ENCODE results near the gene EIF4E3. TPM values are rescaled to one million over a fixed set of nuclear protein-coding genes. Genes with fewer than 3 reads are reported as not detected.

Gene EIF4E3
- total RNA-seq, 1 experiment from 2014 or later = 1.6 TPM

DNA sequence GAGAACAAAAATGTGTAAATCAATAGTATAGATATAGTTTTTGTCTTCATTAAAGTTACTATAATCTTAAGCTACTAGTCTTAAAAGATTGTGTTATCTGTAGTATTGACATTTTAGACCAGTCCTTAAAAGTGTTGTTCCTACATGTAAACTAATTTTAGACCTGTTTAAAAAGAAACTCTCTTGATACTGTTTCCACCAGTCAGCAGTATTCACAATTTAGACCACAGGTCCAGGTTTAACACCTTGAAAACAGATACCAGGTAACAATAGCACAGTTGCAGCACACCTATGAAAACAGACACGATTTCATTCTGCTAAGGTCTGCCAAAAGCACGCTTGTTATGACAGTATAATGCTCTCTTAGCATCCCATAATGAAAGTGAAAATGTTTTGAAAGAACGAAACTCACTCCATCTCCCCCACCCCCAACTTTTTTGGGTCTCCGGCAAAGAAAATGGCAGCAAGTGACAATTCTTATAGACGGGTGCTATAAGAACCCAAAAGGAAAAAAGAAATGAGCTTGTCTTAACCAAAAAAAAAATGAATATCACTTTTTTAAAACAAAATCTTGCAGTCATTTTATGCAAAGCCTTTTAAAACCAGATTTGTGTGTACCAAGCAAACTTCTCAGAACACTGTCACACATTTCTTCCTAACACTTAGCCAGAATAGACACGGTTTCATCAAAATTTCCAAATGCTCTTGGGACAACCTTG, 1.6 kb downstream of the EIF4E3 start:
- DNase-seq (ENCODE audit: low read depth) = no peak

DNA sequence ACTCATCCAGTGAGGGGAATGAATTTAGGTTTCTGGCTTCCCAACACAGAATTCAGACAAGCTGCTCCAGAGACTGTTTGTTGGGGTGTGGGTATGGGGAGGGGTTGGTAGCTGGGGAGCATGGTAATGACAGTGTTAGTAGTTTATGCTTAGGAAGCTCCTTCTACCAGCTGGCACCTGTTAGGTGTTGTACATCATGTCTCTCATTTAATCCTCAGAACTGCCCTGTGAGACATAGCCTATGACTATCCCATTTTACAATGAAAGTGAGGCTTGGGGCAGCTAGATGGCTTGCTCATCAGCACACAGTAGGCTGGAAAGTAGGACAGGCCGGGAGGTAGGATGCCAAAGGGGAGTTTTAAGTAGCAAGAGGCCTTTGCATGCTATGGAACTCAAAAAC, 2.5 kb downstream of the EIF4E3 start:
- DNase-seq (ENCODE audit: low read depth) = no peak

DNA sequence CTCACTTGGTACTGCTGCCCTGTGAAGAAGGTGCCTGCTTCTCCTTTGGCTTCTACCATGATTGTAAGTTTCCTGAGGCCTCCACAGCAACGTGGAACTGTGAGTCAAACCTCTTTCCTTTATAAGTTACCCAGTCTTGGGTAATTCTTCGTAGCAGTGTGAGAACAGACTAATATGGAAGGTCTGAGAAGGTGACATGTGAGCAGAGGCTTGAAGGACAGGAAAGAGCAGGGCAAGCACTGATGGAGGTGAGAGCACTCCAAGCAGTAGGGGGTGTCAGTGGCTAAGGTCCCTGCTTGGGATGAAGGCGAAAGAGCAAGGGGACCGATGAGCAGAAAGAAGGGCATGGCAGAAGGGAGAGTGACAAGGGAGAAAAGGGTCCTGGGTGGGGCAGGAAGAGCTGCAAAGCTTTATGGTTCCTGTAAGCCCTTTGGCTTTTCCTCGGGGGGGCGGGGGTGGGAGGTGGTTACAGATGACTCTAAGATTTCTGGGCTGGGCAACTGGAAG, 3.5 kb downstream of the EIF4E3 start:
- no peak for DNase-seq (ENCODE audit: low read depth)

DNA sequence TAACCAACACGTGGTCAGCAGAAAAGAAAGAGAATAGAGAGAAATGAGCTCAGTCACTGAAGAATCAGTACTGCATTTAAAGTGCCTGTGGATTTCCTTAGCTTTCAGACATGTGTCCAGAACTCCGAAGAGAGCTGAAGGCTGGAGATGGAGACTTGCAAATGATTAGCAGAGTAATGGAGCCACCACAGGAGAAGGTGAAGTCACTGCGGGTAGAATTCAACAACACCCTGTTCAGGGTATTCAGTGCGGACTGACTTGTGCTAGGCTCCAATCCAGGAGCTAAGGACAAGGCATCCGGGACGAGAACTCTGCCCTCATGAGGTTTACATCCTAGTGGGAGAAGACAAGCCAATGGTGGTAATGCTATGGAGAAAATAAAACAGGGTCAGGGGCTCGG, 4.2 kb downstream of the EIF4E3 start:
- DNase-seq (ENCODE audit: low read depth) = no peak

DNA sequence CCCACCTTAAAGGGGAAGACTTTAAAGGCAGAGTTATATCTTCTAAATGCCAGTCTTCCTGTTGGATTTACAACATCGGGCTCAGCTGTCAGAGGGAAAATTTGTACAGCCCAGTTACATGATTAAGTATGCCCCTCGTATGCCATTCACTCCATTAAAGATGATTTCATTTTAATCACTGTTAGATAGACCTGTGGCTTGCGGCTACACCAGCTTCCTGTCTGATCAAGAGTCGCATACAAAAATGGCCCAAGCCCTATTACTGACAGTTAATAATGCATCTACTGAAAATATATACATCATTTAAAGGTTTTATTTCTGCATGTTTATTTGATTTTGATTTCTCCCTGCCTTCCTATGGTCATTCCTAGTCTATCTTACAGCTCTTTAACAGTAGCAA, 7.1 kb downstream of the EIF4E3 start:
- DNase-seq (ENCODE audit: low read depth) = no peak

DNA sequence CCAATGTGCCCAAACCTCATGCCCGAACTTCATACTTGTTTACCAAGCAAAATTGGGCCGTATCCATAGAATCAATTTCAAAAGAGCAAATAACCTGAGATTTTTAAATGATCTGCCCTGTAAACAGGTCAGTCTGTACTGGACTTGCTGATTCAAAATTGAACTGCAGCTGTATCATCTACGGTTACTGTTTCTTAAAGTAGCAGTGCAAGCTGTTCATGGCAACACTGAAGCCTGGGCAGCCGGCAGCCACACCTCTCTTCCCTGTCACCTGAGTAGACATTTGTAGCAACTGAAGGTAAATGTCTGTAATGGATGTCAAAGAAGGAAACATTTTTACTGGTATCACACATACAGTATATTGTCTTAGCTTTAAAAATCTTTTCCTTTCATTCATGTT, 10.6 kb downstream of the EIF4E3 start:
- DNase-seq (ENCODE audit: low read depth) = no peak

DNA sequence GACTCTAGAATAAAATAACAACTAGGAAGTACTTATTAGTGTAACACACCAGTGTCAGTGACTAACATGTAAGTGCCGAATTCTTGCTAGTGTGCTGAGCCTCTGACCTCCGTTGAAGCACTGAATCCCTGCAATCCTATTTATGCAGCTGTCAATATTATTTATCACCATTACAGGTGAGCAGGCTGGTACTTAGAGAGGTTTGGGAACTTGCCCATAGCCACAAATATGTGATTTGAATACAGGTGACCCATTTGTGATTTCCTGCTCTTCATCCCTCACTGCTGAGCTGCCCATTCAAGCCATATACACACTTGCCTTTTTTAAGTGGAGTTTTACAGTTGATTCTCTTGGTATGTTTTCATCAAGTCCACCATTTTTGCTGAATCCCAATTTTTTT, 12.2 kb downstream of the EIF4E3 start:
- DNase-seq (ENCODE audit: low read depth) = no peak

DNA sequence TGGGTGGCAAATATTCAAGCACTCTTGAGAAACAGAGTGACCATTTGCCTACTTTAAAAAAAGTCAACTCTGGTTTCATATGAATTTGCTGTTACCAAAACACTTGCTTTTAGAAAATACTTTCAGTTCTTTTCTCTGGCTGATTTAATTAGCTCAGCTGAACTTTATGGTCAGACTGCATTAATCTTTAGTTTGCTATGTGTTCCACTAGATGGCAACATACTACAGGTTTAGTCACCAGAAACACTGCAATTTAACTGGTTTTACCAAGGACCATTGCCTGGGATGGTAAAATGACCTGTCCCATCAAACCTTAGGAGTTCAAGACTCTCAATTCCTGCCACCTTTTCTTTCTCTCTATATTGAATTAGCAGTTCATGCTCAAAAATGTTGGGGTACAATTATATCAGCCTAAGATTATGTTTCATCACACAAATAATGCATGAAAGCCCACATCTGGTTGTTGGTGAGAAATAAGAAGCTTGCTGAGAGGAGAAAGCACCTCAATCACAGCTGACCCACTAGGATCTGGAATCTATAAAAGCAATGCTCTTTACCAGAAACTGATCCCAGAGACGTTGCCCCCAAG, 14.2 kb downstream of the EIF4E3 start:
- DNase-seq (ENCODE audit: low read depth) = peak; percentile 63

DNA sequence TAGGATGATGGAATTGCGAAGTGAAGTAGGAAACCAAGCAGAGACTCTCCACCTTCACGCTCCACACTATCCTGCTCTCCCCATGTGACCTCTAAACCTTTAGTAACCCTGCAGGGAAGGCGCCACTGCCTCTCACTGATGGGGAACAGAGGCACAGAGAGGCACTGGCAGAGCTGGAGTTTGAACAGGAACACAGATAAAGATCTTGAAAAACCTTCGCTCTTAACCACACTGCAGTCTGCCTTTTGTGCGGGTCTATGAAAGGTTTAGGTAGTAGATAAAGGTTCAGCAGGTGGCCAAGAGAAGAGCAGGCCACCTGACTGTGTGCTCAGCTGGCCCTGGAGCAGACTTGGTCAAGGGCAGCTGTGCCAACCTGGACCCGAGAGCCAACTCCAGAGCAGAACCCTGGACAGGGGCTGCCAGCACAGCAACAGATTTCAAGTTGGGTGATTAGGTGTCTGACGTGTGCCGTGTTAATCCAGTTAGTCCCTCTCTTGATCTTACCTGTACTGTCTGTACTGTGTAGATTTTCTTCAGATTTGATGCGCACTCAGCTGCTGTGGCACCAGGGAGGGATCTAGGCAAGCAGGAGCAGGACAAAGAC, 15.2 kb downstream of the EIF4E3 start:
- DNase-seq (ENCODE audit: low read depth) = no peak

DNA sequence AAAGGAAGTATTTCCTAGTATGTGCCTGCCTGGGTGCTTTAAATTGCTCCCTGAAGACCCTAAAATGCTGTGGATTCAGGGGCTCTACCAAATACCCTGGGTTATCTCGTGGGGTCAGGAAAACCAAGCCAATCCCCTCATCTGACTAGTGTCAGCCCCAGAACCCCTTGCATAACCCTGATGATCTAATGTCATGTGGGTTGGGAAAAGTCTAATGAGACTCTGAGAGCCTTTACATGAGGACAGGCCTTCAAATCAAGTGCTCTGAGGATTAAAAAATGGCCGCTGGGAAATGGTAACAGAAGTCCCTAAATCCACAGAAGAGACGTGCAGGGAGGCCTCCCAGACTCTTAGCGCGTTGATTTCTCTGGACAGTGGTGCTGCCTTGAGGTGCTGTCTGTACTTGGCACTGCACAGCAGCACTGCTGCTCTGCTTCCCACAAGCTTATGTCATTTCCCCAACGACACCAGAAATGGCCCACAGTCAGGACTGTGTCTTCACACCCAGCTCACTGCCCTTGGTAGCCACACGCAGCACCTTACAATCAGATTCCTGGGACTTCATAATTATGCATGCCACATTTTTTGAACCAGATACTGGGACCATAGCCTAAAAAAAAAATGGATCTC, 16.6 kb downstream of the EIF4E3 start:
- DNase-seq (ENCODE audit: low read depth) = no peak

DNA sequence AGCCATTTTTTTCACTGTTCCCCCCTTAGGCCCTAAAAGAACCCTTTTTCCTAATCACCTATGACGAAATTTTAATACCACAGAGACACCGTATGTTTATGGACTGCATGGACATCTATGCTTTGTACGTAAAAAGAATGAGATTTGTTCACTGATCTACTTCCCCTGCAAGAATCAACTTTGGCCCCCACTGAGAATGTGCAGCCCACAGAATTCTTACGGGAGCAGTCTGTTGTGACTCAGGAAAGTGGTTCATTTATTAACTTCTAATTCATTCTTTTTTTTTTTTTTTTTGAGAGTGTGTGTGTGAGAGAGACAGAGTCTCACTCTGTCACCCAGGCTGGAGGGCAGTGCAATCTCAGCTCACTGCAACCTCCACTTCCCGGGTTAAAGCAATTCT, 17.6 kb downstream of the EIF4E3 start:
- DNase-seq (ENCODE audit: low read depth) = no peak

DNA sequence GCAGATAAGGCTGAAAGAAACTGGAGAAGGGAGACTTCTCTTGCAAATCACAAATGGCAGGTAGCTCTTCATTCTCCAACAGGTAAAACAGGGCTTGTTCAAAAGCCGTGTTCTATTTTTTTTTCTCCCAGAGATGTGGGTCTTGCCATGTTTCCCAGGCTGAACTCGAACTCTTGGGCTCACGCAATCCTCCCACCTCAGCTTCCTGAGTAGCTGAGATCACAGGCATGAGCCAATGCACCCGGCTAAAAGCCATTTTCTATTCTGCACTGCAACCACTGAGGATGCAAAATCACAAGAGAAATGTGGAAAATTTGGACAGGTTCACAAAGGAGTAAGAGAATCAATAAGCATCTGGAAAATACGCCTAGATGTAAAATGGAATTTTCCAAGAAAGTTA, 19.5 kb downstream of the EIF4E3 start:
- DNase-seq (ENCODE audit: low read depth) = no peak

DNA sequence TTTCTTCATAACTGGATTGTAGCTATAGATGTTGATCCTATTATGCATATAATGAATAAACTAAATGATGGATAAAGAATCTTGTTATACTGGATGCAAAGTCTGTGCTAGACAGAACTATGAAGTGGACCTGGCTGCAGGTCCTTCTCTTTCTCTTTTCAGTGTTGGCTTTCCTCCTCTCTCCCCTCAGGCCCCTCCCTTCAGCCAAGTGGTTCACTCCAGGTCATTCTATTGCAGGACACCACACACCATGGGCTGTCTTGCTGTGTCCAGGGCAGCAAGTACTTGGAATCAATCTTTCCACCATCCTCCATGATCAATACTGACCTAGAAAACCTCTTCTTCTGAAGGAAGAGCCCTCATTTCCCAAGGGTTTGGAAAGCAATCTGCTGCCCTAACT, 20.3 kb downstream of the EIF4E3 start:
- no peak for DNase-seq (ENCODE audit: low read depth)

DNA sequence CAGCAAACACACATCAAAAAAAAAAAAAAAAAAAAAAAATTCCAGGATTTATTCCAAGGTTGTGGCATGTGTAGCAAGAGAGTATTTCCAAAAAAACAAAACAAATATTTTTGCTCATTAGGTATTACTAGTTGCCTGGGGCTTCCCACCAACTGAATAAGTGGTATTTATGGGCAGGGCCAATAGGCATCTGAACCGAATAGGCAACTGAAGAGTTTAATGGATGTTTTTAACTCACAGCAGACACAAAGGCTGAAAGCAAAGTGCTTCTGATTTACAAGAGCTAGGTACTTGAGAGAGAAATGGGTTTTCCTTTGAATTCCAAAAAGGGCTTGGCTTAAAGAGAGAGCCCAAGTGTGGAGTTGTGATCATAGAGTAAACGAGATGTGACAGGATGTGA, 21.4 kb downstream of the EIF4E3 start:
- no peak for DNase-seq (ENCODE audit: low read depth)

DNA sequence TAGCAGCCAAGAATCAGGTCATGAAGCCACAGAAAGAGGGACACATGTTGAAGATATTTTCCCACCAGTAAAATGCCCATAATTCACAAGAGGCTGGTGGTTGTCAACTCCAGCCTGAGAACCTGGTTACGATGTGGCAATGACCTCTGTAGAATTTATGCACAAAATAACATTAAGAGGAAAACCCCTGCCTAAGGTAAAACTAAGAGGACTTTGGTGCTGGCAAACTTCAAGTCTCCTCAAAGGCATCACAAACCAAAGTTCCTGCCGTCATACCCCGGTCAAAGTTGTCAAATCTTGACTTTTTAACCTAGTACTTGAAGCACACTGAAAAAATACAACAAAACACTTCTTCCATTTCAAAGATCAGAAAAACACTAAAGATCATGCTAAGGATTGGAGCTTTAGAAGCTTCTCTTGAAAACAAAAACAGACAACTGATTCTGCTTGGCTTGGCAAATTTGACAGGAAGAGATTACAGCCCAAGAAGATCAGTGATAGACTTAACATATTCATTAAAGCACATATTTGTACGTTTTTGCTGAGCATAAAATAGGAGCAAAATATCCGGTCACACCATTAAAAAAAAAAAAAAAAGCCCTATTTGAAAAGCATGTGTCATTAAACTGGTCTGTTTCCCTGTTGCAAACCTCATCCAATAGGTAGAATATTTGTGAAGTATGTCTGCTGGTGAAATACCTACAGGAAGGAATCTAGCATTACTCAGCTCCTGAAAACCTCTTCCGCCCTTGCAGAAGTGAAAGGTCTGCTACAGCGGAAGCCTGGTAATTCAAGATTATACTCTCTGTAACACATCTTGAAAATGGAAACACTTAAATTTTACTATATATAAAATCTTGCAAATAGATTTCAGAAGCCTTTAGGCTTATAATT, 22.8 kb downstream of the EIF4E3 start:
- no peak for DNase-seq (ENCODE audit: low read depth)

DNA sequence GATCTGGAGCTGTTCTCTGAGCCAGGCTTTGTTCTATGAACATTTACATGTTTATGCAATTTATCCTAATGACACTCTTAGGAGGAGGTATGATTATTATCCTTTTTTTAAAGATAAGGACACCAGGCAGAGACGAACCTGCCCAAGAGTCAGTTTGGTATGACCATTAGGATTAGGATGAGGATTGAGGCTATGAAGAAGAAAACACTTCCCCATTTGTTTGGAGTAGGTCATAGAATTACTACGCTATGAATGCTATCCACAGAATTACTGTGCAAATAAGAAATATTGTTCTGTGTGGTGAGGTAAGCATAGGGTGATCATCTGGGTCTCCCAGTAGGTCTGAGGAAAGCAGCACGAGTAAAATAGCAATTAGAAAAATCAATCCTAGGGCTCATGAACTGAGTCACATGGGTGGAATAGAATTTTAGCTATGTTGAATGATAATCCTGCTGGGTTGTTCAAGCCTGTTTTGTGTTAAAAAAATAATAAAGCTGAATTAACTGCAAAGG, 23.9 kb downstream of the EIF4E3 start:
- DNase-seq (ENCODE audit: low read depth) = no peak

DNA sequence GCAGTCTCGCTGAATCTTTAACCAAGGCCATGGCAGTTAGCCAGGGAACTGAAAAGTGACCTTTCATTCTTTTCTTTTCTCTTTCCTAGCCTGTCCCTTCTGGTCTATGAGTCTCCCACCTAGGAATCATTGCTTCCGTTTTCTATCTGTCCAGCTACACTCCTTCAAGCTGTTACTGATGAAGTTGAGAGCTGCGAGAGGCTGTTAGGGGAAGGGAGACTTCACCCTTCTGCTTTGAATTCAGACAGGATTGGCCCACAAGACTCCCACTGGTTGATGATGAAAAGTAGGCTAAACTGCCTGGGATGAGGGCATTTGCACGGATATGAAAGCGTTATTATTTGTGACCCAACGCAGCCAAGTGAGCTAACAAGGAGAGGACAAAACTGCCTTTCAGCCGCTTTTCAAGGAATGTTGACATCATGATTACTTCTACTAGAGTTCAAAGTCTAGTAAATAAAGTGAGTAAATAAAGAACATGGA, 30.2 kb downstream of the EIF4E3 start:
- DNase-seq (ENCODE audit: low read depth) = peak; percentile 15

DNA sequence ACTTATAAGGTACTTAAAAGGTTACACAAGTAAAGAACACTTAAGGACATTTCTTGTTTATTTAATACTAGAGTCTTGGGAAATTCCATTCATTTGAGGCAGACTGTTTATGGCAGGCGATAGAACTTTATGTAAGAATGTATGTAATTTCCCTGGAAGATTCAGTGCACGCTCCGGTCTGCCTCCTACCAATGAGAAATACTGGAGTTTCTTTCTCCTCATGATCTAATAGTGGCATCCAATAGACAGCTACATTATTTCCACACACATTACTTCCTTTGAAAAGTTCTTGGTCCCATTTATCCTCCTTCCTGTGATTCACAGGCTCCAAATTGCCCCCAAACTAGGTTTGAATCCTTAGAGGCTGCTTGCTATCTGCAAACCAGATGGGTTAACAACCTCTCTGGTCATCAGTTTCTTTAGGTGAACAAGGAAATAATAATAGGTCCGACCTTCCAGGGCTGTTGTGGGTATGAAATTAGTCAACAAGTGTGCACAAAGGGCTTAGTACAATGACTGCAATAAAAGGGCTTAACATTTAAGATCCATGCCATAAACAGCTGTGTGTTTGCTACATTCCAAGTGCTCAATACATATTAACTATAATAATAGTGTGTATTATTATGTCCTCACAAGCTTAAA, 30.7 kb downstream of the EIF4E3 start:
- DNase-seq (ENCODE audit: low read depth) = peak; percentile 33

DNA sequence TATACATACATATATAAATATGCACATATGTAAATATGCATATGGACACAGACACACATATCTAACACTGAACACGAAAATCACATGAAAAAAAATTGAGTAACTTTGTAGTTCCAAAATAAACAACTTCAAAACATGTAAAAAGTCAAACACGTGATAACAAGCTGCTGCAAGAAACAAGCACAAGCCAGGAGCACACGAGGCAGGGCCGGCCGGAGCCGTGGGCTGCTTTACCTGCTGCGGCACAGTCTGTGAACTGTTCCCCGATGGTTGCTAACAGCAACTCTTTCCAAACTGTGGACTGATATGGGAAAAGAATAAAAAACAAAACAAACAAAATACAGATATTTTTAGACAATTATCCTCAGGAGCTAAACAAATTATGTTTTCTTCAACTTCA, 31.6 kb downstream of the EIF4E3 start:
- DNase-seq (ENCODE audit: low read depth) = no peak

DNA sequence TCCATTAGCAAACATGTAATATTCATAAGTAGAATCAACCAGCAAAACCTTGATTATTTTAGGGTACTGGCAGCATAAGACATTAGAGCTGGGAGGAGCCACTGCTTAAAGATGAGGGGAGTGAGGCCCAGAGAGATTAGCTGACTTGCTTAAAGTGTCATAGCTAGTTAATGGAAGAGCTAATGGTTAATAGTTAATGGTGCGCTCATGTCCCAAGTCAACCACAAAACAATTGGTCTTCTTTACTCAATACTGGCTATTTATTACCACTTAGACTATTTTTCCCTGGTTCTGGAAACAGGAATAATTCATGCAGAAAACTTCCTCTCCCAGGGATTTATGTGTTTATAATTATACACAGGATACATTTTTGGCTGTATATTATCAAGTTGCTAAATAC, 33.1 kb downstream of the EIF4E3 start:
- DNase-seq (ENCODE audit: low read depth) = no peak

DNA sequence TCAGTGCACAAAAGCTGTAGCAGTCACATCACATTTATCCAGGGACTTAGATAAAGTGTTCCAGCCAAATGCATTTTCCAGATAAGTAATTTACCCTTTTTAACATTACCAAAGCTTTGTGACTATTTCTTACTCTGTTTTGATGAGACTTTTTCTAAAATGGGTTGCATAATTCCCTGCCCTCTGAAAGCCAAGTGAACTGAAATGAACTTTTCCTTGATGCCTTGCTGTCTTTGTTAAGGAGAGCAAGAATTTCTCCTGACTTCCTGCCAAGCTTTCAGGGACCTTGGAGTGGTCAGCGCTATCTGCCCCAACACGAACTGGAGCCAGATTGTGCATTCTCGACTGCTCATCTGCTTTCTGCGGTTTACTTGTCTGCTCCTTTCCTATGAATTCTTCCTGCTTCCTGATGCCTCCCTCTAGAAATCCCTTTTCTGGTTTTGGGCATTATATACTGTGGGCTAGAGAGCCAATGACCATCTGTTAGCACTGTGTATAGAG, 34.8 kb downstream of the EIF4E3 start:
- peak; percentile 94 for DNase-seq (ENCODE audit: low read depth)

All from RPMI7951 (cell line).